ENCODE measurements around the gene COL27A1.
A peak's percentile ranks its signal among the peaks of the same experiment; 100 is the strongest.
"Not testable (repeated sequence)": the region's sequence is repeated elsewhere in the genome, so short reads cannot be mapped to it uniquely, and the experiment has no call there.

Gene COL27A1

GRCh38 chr9:114328937-114329624, 173.7 kb downstream of the COL27A1 start:
- DNase-seq: not testable (repeated sequence)

- DNase-seq: not testable (repeated sequence)
Measured at GRCh38 chr9:114329625-114330022, 174.3 kb downstream of the COL27A1 start, which contains the start of gene ORM2. Gene ORM2, plus strand, starts transcription at chr9:114329869. Its CDS starts 36 bp downstream, at chr9:114329905.

GRCh38 chr9:114330636-114331035, 175.3 kb downstream of the COL27A1 start:
- no peak for DNase-seq

GRCh38 chr9:114331229-114332195, 176.2 kb downstream of the COL27A1 start:
- DNase-seq: not testable (repeated sequence)

GRCh38 chr9:114332474-114333040, 177.2 kb downstream of the COL27A1 start:
- not testable (repeated sequence) for DNase-seq

- not testable (repeated sequence) for DNase-seq
Measured at GRCh38 chr9:114333718-114334117, 178.4 kb downstream of the COL27A1 start.

- no peak for DNase-seq
Measured at GRCh38 chr9:114334490-114334889, 179.2 kb downstream of the COL27A1 start.

- no peak for DNase-seq
Measured at GRCh38 chr9:114335745-114336144, 180.4 kb downstream of the COL27A1 start.

- DNase-seq: no peak
Measured at GRCh38 chr9:114336157-114336556, 180.8 kb downstream of the COL27A1 start.

GRCh38 chr9:114336699-114337395, 181.5 kb downstream of the COL27A1 start:
- no peak for DNase-seq

- no peak for DNase-seq
Measured at GRCh38 chr9:114338187-114338586, 182.8 kb downstream of the COL27A1 start.

- DNase-seq: no peak
Measured at GRCh38 chr9:114339130-114339908, 184.0 kb downstream of the COL27A1 start.

GRCh38 chr9:114341152-114341830, 186.0 kb downstream of the COL27A1 start:
- DNase-seq: no peak

GRCh38 chr9:114341991-114342390, 186.7 kb downstream of the COL27A1 start:
- DNase-seq: no peak

GRCh38 chr9:114342755-114343440, 187.6 kb downstream of the COL27A1 start:
- DNase-seq: no peak

GRCh38 chr9:114343471-114344187, 188.3 kb downstream of the COL27A1 start:
- DNase-seq: peak; percentile 27

- no peak for DNase-seq
Measured at GRCh38 chr9:114344188-114344566, 188.8 kb downstream of the COL27A1 start.

- DNase-seq: no peak
Measured at GRCh38 chr9:114344692-114345091, 189.4 kb downstream of the COL27A1 start.

GRCh38 chr9:114345493-114346065, 190.2 kb downstream of the COL27A1 start:
- DNase-seq: no peak

GRCh38 chr9:114346146-114346545, 190.8 kb downstream of the COL27A1 start:
- no peak for DNase-seq

Measured in right forelimb (tissue), 1 donor.